Fibroblast of lung (primary cell): ENCODE results near the gene PAK4. TPM values are rescaled to one million over a fixed set of nuclear protein-coding genes. Genes with fewer than 3 reads are reported as not detected.

Source experiments
- DNase-seq, 2 donors: peaks; one replicate each; pipeline versions ENCODE4 v3.0.0 to v3.0.0-alpha.2; 2010; ENCODE audit warnings: low read depth in 2 of 2
- H2AFZ ChIP-seq: 2 replicates; pipeline ENCODE4 v1.5.1; 2012; ENCODE audit warnings: low read length, control low read depth, inconsistent platforms
- H3K27ac ChIP-seq: 2 replicates; pipeline ENCODE4 v1.5.1; 2011; ENCODE audit warnings: low read length, control low read depth; ENCODE audit not compliant: insufficient read depth
- H3K27me3 ChIP-seq: 2 replicates; pipeline ENCODE4 v1.5.1; 2011; ENCODE audit warnings: mild to moderate bottlenecking, low read length; ENCODE audit not compliant: control insufficient read depth, insufficient read depth
- H3K36me3 ChIP-seq: 2 replicates; pipeline ENCODE4 v1.5.1; 2011; ENCODE audit warnings: low read length; ENCODE audit not compliant: control insufficient read depth, insufficient read depth
- H3K4me1 ChIP-seq: 2 replicates; pipeline ENCODE4 v1.5.1; 2011; ENCODE audit warnings: low read length; ENCODE audit not compliant: control insufficient read depth, insufficient read depth; ENCODE audit errors: extremely low read depth
- H3K4me2 ChIP-seq: 2 replicates; pipeline ENCODE4 v1.5.1; 2011; ENCODE audit warnings: low read length, control low read depth; ENCODE audit not compliant: insufficient read depth; ENCODE audit errors: extremely low read depth
- H3K4me3 ChIP-seq, 4 experiments: fragments of 200-600 bp in 1 of 4; sonication (generic) in 1 of 4; replicated peaks in 1 of 4; 2 replicates each; pipeline ENCODE4 v1.5.1; 2011 to 2016; ENCODE audit warnings: low read length in 4 of 4, low read depth in 3 of 4, mild to moderate bottlenecking in 3 of 4, control low read depth in 2 of 4, inconsistent platforms in 1 of 4, mixed read lengths in 1 of 4; ENCODE audit not compliant: insufficient read depth in 1 of 4; ENCODE audit errors: control extremely low read depth in 1 of 4
- H3K79me2 ChIP-seq: 2 replicates; pipeline ENCODE4 v1.5.1; 2012; ENCODE audit warnings: mild to moderate bottlenecking, low read length, inconsistent platforms; ENCODE audit not compliant: control insufficient read depth, insufficient read depth
- H3K9ac ChIP-seq: 2 replicates; pipeline ENCODE4 v1.5.1; 2011; ENCODE audit warnings: mild to moderate bottlenecking, low read length, control low read depth; ENCODE audit not compliant: insufficient read depth
- H3K9me3 ChIP-seq: 2 replicates; pipeline ENCODE4 v1.5.1; 2012; ENCODE audit warnings: low read depth, low read length; ENCODE audit not compliant: control insufficient read depth, insufficient read depth
- H4K20me1 ChIP-seq: 2 replicates; pipeline ENCODE4 v1.5.1; 2011; ENCODE audit warnings: low read length; ENCODE audit not compliant: control insufficient read depth, insufficient read depth; ENCODE audit errors: extremely low read depth
- EZH2 ChIP-seq: IDR thresholded peaks from 2 replicates; pipeline ENCODE4 v1.5.1; 2012; ENCODE audit warnings: low read length, control low read depth, mild to moderate bottlenecking; ENCODE audit errors: missing control alignments
- polyA plus RNA-seq, 2 donors: library from polyadenylated mRNA; depleted of rRNA in 1 of 2; stranded (reverse) in 1 of 2; unstranded in 1 of 2; fragments of >200 nt; gene quantifications; 2 replicates each; pipeline ENCODE4 v1.2.1, GENCODE V29; 2011 to 2012; ENCODE audit warnings: missing spikeins in 1 of 2
- total RNA-seq: library from RNA; depleted of rRNA; stranded (reverse); fragments of >200 nt; gene quantifications from 2 replicates; pipeline ENCODE4 v1.2.1, GENCODE V29; 2014
- TF ChIP-seq, protein P1 (sequence below), 2 donors: IDR thresholded peaks in 1 of 2; conservative IDR thresholded peaks in 1 of 2; 1 replicate in 1 of 2; 2 replicates in 1 of 2; pipeline ENCODE4 v1.5.1; 2011 to 2012; ENCODE audit warnings: low read length in 2 of 2, control low read depth in 1 of 2, inconsistent platforms in 1 of 2, low read depth in 1 of 2, mild to moderate bottlenecking in 1 of 2

Gene PAK4
- total and polyA plus RNA-seq, 2 donors (not counting 1 experiment from before 2014, with no cell fraction given) = 4.6 to 8.4 TPM

DNA sequence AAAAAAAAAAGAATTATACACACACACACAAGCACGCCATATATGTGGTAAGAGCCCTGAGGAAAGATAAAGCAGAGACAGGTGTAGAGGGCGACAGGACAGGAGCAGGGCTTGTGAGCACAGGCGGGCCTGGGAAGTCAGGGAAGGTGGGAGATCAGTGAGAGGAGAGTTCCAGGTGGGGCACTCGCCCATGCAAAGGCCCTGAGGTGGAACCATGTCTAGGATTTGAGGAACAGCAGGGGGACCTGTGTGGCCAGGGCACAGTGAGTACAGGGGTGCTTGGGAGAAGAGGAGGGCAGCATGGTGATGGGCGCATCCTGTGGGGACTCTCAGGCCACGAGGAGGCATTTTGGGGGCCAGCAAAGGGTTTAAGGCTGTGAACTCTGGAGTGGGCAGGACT, 38.7 kb downstream of the PAK4 start:
- Histone ChIP-seq H3K9ac (no peak overlapping the region), H3K36me3 (peaks cover 2% of the 10 kb centered on the region), H3K27me3 (no peaks in the 10 kb centered on the region), H3K9me3 (no peaks in the 10 kb centered on the region), H2AFZ (no peak overlapping the region), H3K4me3 (no peak overlapping the region), H4K20me1 (no peaks in the 10 kb centered on the region), H3K4me1 (no peaks in the 10 kb centered on the region), H3K4me2 (no peak overlapping the region), H3K79me2 (peaks cover 15% of the 10 kb centered on the region), H3K27ac (no peak overlapping the region)
- no peak for DNase-seq
- TF ChIP-seq, protein P1, sequence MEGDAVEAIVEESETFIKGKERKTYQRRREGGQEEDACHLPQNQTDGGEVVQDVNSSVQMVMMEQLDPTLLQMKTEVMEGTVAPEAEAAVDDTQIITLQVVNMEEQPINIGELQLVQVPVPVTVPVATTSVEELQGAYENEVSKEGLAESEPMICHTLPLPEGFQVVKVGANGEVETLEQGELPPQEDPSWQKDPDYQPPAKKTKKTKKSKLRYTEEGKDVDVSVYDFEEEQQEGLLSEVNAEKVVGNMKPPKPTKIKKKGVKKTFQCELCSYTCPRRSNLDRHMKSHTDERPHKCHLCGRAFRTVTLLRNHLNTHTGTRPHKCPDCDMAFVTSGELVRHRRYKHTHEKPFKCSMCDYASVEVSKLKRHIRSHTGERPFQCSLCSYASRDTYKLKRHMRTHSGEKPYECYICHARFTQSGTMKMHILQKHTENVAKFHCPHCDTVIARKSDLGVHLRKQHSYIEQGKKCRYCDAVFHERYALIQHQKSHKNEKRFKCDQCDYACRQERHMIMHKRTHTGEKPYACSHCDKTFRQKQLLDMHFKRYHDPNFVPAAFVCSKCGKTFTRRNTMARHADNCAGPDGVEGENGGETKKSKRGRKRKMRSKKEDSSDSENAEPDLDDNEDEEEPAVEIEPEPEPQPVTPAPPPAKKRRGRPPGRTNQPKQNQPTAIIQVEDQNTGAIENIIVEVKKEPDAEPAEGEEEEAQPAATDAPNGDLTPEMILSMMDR (conservative IDR thresholded peaks at IDR 0.05 in 1 of 2, IDR thresholded peaks at IDR 0.05 in 1 of 2; ENCODE audit: low read depth in 1 of 2, low read length in 2 of 2) = no peak
- no peak for TF ChIP-seq EZH2

GRCh38 chr19:39165857-39166256, 40.3 kb downstream of the PAK4 start:
- H3K36me3 ChIP-seq = no peaks in the 10 kb centered on the region
- H3K27ac ChIP-seq = no peak overlapping the region
- peaks cover 13% of the 10 kb centered on the region for H3K79me2 ChIP-seq
- no peak overlapping the region for H3K4me2 ChIP-seq
- no peak for DNase-seq
- H3K9me3 ChIP-seq = no peaks in the 10 kb centered on the region
- no peak overlapping the region for H2AFZ ChIP-seq
- H3K4me3 ChIP-seq = no peak overlapping the region
- TF ChIP-seq, protein P1 (conservative IDR thresholded peaks at IDR 0.05 in 1 of 2, IDR thresholded peaks at IDR 0.05 in 1 of 2; ENCODE audit: low read depth in 1 of 2, low read length in 2 of 2) = no peak
- TF ChIP-seq EZH2 = no peak
- no peaks in the 10 kb centered on the region for H3K27me3 ChIP-seq
- no peak overlapping the region for H3K9ac ChIP-seq
- no peaks in the 10 kb centered on the region for H3K4me1 ChIP-seq
- H4K20me1 ChIP-seq = no peaks in the 10 kb centered on the region

DNA sequence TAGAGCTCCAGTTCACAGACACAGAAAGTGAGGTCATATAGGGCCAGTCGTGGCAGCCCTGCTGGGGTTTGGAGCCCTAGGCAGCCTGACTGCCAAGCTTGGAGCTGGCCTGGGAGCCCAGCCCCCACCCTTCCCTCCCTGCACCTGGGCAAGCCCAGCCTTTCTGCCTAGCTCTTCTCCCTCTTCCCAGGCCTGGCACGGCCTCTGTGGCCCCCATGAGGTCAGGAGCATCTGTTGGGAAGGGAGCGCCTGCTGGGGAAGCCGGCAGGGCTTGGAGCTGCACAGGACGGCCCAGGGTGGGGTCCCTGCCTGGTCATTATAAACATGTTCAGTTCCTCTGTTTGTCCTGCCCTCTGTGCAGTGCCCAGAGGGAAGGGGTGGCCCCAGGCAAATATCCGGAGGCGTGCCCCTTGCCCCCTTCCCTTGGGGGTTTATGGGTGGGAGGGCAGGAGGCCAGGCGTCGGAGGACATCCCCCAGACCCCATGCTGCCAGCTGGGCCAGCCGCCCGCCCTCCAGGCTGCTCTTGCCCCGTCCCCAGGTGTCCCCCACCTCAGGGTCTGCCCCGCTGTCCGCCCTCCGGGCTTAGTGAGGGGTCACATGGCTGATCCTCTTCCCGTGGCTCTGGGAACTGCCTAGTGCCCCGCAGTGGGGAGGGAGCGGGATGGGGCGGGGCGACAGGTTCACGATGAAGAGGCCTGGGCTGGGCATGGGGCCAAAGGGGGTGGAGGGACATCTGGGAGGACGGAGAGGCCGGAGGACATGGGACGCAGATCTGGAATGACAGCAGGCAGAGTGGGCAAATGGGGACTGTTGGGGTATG, 41.2 kb downstream of the PAK4 start:
- Histone ChIP-seq H2AFZ (no peak overlapping the region), H4K20me1 (no peaks in the 10 kb centered on the region), H3K27me3 (no peaks in the 10 kb centered on the region), H3K4me2 (no peak overlapping the region), H3K36me3 (no peaks in the 10 kb centered on the region), H3K4me1 (no peaks in the 10 kb centered on the region), H3K9me3 (no peaks in the 10 kb centered on the region), H3K79me2 (peaks cover 6% of the 10 kb centered on the region), H3K9ac (no peak overlapping the region), H3K27ac (no peak overlapping the region), H3K4me3 (no peak overlapping the region)
- peak in 1 of 2 donors; percentile 21 for DNase-seq
- no peak for TF ChIP-seq EZH2
- TF ChIP-seq, protein P1 (conservative IDR thresholded peaks at IDR 0.05 in 1 of 2, IDR thresholded peaks at IDR 0.05 in 1 of 2; ENCODE audit: low read depth in 1 of 2, low read length in 2 of 2) = no peak
